Stimulated activated CD4-positive, alpha-beta T cell treated with anti-CD3 and anti-CD28 coated beads, Interleukin-4, amount 100 ng/mL, for 48 hours (primary cell): Measurements from ENCODE around the gene OR2H1.

Experiments used
- DNase-seq, 2 donors: peaks; one replicate each; pipeline ENCODE4 v3.0.0-alpha.2; 2020; ENCODE audit warnings: low read depth in 2 of 2

The OR2H1 gene

GRCh38 chr6:29483735-29484134 is 26.8 kb downstream of the OR2H1 start:
- DNase-seq = no peak

GRCh38 chr6:29486577-29486976 is 29.6 kb downstream of the OR2H1 start:
- no peak for DNase-seq

- DNase-seq = no peak
Observed at GRCh38 chr6:29487131-29487530, 30.2 kb downstream of the OR2H1 start.

DNA sequence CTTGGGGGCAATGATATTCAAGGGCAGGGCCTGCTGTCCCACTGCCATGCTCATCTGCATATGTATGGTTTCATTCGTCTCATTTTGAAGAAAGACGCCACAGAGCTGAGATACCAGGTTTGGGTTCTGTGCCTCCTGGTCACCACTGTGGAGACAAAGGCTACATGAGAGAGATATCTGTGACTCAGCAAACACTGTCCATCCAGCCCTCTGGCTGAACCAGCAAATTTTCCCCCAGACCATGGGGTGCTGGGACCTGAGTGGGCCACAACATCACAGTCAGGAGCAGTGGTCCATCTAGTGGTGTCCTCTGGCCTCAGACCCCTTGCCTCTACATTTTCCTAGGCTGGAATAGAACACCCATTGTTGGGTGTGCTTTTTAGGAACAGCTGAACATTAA is 30.7 kb downstream of the OR2H1 start, which contains the start of gene MAS1L:
MAS1L (minus strand) TSS at position 297 of the 400 bp plus-strand sequence; CDS start at position 243, 54 bp downstream.
- DNase-seq = no peak

DNA sequence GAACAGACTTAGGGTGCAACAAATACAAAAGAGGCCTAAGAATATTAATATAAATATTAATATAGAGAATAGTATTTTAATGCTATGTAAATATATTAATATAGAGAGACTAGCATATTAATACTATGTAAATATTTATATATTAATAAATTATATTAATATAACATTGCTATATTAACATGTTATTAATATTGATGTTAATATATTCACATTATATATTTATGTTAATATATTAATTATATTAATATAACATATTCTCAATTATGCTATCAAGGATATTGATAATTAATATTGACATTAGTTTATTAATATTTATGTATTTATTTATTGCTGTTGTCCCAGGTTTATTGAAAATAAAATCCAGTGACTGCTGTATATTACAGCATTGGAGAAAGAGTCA is 31.9 kb downstream of the OR2H1 start:
- no peak for DNase-seq

- DNase-seq = no peak
Observed at GRCh38 chr6:29489286-29489685, 32.3 kb downstream of the OR2H1 start.

- no peak for DNase-seq
Observed at GRCh38 chr6:29490055-29490454, 33.1 kb downstream of the OR2H1 start.

- DNase-seq = no peak
Observed at GRCh38 chr6:29490552-29490951, 33.6 kb downstream of the OR2H1 start.

- DNase-seq = no peak
Observed at GRCh38 chr6:29491574-29491973, 34.6 kb downstream of the OR2H1 start.

DNA sequence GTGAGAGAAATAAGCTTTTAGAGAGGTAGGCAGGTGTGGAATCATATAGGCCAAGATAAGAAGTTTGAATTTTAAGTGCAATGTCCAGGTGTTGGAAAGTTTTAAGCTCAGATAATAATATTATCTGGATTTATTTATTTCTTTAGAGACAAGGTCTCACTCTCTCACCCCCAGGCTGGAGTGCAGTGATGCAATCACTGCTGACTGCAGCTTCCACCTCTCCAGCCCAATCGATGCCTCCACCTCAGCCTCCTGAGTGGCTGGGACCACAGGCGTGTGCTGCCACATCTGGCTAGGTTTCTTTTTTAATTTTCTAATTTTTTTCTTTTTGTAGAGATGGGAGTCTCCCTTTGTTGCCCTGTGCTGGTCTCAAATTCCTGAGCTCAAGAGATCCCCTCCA is 36.3 kb downstream of the OR2H1 start:
- no peak for DNase-seq

GRCh38 chr6:29494131-29494530 is 37.2 kb downstream of the OR2H1 start:
- no peak for DNase-seq

GRCh38 chr6:29495571-29495970 is 38.6 kb downstream of the OR2H1 start:
- no peak for DNase-seq

- DNase-seq = no peak
Observed at GRCh38 chr6:29496961-29497360, 40.0 kb downstream of the OR2H1 start.

- no peak for DNase-seq
Observed at GRCh38 chr6:29499704-29500103, 42.7 kb downstream of the OR2H1 start.

DNA sequence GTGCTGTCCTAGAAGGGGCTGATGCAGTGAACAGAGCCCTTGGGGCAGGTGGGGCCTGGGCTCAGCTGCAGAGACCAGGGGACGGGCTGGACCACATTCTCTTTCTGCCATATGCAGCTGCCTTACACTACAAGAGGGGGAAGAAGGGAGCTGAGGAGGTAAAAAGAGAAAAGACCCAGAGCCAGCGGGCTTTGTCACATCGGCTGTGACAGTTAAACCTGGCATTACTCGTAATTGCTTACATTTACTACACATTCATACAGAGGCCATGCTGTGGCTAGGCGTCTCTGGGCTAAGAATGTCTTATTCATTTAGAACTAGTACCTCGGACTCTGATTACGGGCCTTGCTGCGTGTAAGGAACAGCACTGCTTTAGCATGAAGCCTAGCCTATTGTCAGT is 43.6 kb downstream of the OR2H1 start:
- DNase-seq = no peak

DNA sequence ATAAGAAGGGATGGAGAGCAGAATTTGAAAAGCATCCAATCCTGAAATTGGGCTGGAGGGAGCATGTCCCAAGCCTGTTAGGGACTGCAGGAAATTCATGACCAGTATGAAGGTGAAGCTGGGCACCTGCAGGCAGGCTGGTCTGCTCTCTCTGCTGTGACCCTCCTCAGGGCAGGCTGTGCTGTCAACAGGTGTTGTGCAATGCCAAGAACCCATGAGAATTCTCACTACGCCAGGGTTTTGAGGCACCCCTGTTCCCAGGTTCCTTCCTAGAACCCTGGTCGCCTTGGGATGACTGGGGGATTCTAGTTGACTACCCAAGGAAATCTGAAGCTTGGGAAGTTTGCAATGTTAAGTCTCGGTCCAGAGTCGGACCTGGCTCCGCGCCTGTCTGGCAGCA is 44.2 kb downstream of the OR2H1 start:
- no peak for DNase-seq

DNA sequence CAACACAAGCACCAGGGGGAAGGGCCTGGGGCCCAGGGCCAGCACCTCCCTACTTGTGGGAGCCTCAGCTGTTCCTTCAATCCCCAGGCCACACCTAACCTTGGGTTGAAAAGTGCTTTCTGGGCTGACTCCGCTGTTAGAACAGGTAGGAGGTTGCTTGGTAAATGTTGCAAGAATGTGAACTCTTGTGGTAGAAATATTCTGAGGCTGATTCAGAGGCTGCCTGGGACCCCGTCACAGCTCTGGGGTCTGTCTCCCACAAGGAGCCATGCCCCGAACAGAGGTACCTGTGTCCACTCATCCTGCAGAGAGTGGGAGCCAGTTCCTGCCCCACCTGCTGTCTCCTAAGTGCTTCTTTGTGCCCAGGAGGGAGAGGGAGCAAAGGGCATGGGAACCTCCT is 45.2 kb downstream of the OR2H1 start:
- no peak for DNase-seq

DNA sequence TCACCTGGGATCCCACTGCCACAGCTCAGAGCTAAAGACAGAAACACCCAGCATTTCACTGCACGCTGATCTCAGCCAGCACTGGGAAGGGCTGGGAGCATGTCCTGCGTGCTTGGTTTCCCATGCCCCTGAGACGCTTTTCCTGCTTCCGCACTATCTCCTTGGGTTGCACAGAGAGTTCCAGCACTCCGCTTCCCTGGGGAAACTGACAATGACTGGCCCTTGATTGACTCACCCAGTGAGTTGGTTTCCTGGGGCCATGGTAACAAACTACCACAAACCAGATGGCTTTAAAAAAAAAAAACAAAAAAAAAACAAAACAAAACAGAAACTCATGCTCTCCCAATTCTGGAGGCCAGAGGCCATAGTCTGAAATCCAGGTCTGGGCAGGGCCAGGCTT is 45.6 kb downstream of the OR2H1 start:
- DNase-seq = no peak

DNA sequence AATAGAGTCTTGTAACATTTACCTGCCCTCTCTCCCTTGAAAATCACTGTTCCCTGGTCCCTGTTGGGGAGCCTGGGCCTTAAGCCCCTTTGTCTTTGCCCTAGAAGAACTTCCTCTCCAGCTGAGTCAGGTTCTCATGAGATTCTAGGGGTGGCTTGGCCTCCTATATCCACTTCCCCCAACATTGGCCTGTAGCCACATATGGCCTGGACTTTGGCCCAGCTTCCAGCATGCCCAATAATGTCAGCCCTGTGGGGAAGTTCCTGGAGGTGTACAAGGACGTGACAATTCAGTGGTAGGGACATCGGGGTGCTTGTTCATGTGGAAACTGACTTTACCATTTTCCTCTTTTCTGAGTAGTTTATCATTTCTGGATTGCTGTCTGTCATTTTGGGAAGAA is 48.0 kb downstream of the OR2H1 start:
- DNase-seq = no peak

GRCh38 chr6:29505808-29506207 is 48.9 kb downstream of the OR2H1 start:
- DNase-seq = no peak

DNA sequence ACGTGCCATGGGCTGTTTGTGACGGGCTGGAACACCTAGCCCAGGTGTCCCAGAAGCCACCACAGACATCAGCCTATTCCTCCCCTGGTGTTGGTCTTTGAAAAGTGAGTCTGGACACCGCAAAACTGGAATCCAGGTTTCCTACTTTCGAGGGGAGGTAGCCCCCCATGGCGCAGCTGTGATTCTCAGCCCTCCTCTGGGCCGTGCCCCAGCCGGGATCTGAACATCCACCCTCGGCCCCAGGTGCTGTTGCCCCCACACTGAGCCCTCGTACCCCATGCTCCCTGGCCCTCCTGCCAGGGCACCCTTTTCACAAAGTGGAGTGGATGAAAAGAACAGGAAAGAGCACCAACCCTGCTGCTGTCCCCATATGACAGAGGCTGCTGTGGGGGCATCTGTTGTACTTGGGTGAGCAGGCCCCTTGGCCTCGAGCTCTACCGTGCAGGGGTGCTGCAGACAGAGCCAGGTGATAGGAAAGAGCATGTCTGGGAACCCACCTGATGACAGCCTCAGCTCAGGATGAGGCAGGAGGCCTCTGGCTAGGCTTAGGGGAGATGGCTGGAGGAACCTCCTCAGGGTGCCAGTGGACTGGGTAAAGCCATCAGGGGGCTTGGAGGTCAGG is 49.6 kb downstream of the OR2H1 start:
- no peak for DNase-seq

GRCh38 chr6:29507319-29507718 is 50.4 kb downstream of the OR2H1 start:
- no peak for DNase-seq

DNA sequence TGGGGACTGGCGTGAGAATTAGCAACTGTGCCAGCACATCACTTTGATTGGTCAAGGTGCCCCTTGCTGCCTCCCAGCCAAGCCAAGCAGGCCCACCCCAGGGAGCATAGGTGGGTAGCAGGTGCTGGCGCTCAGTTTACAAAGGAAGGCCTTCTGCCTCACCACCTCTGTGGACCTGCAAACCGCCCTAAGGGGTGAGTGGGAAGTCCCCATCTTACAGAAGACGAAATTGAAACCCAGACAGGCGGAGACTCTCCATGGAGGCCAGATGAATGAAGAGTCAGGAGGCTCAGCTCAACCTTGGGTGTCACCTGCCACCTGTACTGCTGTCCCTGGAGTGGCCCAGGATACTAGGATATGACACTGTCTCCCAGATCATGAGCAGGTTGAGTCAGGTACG is 52.3 kb downstream of the OR2H1 start:
- no peak for DNase-seq

GRCh38 chr6:29509711-29510110 is 52.8 kb downstream of the OR2H1 start:
- DNase-seq = no peak
